ELR (cell line): ENCODE measurements around the gene PBX3.
"Not testable (repeated sequence)": the region's sequence is repeated elsewhere in the genome, so short reads cannot be mapped to it uniquely, and the experiment has no call there.

ENCODE experiments used
- DNase-seq: peaks from one replicate; pipeline ENCODE4 v3.0.0-alpha.2; 2015; ENCODE audit warnings: low read depth

Gene PBX3

DNA sequence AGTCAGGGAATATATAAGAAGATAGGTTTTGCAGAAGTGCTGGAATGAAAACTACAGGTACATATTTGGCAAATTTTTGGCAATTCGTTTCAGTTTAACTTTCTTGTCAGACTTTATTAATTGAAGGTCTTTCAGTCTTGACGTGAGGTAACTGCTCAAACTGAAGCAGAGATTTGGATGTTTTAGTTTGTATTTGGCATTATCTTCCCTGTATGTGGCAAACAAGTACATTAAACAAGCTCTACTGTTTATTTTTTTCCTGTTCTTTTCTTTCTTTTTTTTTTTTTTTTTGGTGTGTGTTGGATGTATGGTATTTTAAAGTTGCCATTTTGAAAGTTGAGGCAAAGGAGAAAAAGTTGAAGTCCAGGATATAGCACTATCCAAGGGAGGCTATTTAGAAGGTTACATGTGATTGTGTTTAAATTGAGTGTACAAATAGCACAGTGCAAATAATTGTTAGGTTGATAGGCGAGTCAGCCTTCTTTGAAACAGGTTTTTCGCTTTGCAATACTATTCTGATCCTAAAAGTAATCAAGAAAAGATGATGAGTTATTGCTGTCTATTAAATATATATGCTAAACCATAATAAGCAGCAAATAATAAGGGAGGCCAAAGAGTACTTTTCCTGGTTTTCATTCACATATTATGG, 2.2 kb downstream of the PBX3 start:
- no peak for DNase-seq

DNA sequence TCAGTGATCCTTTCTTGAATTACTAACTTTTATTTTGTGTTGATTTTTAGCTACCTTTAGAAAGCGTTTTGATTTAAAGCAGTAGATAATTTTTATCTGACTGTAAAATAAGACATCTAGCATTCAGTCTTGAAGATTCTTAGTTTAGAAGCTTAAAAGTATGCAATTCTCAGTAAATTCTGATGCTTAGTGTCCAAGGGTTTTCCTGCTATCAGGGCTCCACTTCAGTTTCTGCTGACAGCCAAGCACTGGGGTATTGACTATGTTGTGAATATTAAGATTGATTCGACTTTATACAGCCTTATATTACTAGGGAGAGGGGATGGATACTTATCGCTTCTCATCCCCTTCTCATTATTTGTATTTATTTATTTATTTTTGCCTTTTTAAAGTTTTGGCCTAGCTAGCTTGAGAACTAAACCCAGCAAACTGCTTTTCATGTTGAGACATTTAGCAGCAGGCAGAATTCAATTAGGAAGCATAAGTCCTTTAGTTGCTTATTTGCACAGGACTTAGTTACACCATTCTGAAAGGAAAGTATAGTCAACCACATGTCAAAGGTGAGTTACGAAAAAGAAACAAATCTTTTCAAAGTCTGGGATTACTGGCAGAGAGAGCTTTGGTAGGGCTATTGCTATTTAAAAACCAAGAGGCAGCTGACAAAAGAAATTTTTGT, 2.9 kb downstream of the PBX3 start:
- DNase-seq = no peak

DNA sequence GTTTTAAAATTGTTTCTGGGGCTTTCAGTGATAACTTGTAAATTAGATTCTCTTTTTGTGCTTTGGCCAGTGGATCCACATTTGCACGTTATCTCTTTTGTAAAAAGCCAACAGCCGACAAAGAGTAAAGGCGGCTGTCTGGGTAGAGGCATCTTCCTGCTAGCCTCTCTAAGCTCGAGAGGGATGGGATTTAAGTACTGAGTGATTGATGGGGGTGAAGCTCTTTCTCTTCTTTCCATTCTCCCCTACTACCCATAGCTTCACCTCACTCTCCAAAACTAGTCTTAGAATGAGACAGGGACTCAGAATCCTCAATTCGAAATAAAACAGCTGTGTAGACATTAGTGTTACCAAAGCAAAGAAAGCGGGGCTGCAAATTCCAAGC, 3.4 kb downstream of the PBX3 start:
- no peak for DNase-seq

DNA sequence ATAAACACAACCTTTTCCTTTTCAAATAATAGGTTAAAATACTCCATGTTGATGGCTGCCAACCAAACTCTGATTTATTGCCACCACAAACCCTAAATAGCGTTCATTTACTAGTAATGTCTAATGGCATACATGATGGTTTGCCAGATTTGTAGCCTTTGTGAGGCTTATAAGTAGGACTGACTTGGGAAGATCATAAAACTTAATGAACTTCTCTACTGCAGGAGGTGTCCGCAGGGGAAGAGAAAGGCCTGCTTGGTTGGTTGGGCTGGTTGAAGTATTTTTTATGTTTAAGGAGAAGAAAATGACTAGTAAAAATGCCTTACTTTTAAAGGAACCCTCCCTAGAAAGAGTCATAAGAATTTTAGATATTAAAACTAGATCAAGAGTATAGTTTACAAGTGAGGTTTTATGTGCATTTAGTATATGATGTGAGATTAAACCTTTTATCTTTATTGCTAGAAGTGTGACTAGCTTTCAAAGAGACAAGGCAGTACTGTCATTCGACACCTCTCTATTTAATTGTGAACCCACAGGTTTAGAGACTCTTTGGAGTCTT, 5.0 kb downstream of the PBX3 start:
- no peak for DNase-seq

DNA sequence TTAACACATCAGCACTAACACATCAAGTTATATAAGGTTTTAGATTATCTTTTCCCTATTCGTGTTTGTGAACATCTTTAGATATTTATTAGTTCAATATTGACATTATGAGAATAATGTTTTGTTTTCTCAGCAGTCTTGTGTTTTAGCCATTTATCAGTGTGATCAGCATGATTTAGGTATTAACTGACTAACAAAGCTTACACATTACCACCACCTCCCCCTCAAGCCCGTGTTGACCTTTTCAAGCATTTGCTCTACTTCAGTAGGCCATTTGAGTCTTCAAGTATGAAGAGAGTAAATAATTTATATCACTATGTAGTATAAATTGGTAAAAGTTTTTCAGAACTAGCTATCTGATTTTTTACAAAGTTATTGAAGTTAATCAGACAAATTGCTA, 6.9 kb downstream of the PBX3 start:
- DNase-seq = no peak

DNA sequence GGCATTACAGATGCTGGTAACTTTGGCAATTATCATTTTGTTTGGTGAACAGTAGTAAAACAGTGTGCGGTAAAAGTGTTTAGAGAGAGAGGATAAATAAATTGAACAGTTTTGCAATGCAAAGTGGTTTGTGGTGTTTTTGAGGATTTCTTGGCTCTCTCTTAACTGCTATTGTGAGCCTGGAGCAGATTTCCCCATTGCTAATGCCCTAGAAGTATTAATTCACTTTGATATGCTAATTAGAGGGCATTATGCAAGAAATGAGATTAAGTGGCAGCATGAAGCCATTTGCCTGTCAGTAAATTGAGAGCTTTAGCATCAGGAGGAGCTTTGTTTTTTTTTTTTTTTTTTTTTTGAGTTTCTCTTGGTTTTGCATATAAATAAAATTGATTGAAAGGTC, 8.2 kb downstream of the PBX3 start:
- DNase-seq = no peak

DNA sequence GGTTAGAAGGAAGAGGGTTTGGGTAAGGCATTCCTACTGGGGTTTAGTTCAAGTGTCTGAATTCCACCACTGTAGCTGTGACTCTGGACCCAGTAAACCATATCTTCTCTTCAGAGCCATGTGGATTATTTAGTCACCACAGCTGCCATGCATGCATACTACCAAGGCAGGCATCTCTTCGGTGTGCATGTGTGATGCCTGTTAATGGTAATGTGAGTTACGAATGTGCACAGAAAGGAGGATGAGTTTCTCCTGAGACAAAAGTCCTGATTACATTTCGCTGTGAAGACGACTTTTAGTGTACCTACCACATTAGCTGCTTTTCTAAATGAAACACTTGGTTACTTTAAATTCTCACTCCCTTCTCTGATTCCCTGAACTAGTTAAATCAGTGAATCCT, 9.3 kb downstream of the PBX3 start:
- no peak for DNase-seq

DNA sequence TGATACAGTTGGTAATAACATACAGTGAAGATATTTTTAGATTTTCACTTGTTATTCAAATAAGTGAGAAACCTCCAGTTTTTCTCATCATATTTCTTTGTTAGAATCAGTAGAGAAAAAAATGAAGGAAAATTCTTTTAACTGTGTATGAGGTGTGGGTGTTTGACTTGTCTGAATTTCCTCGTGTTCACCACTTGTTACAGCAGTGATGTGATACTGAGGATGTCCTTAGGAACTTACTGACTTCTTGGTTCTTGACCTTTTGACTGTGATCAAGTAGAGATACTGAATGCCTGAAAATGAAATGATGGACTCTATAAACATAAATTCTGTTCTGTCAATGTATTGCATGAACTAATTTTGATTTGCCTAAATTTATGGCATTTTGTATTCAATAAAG, 10.7 kb downstream of the PBX3 start:
- no peak for DNase-seq

DNA sequence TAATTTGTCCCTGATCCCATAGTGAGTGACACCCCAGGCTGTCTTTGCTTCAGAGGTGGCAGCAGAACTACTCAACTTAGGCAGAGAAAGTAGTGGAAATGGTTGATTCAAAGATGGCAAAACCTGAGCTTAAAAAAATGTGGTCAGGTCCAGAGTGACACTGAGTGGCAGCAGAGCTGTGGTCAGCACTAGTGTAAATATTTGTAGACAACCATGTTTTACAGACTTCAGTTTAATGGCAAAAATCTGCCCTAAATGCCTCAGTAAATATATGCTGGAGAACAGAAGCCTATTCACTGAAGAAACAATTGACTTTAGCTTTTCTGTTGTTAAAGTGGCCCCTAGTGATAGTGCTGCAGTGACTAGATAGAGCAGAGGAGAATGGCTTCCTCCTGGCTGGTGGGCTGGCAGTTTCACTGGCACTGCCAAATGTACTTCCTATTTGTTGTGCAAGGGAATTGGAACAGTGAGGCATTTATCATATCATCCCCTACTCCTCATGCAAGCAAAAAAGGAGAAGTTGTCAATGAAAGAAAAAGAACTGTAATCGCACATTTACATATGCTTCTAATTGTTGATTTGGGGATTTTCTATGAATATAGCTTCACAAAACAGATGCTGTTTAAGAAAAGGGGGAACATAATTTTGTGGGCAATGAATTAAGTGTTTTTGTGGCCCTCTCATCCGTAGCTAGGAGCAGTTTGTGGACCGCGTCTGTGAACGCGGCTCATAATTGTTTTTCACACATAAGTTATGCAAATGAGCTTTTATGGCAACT, 12.0 kb downstream of the PBX3 start:
- DNase-seq = no peak

DNA sequence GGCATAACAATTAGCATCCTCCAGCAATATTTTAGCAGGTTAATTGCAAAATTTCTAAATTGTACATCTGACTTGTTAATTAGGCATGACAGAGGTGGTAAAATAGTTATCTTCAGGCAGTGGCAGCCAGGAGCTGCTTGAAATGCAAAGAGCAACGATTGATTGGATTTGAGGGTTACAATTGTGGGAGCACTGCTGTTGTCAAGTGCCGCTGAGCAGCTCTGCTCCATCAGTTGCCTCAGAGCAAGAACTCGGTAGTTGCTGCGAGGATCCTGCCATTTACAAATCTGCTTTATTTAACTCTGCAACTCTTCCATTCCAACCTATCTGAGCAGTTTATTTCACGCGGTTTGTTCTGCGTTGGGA, 12.6 kb downstream of the PBX3 start:
- DNase-seq = no peak

DNA sequence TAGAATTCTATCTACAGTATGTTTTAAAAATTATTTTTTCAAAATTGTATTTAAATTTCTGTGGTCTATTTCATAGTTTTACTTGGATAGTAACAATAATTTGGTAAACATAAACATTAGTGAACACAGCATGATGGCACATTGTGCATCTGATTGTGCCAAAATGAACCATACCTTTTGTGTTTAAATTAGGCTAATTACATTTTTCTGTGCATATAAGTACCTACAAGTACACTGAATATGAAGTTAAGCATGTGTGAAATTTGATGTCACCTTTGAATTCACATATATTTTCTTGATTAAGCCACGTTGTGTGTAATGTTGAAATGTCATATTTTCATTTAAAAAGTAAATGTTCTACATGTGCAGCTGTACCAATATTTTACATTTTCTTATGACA, 13.4 kb downstream of the PBX3 start:
- DNase-seq = no peak

DNA sequence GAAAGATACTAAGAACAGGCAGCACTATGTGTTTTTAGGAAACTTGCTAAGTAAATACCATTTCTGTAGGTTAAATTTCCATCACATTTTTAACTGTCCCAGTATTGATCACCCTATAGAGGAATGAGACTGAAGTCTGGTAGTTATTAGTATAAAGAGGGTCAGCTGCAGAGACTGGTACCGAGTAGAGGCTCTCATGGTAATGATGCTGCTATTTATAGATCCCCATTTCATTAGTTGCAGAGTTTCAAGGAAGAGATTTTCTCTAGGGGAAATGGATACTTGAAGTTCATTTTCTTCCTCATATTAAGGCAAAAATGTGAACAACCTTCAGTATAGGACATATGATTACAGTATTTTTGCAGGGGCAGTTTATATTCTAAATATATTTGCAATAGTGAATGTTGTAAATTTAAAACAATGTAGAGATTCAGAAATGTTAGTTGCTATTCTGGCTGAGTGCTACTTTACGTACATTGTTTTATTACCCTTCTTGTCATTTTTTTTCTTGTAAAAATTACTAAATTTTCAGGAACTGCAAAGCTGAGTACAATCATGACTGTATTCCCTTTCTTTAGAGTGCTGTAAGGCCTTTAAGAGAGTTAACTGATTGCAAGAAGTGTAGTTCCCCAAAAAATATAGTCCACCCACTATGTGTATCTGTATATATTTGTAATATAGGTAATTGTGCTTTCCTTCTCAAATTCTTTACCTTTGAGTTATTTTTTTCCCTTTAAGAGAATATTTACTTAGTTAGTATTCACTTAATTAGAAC, 14.7 kb downstream of the PBX3 start:
- no peak for DNase-seq

DNA sequence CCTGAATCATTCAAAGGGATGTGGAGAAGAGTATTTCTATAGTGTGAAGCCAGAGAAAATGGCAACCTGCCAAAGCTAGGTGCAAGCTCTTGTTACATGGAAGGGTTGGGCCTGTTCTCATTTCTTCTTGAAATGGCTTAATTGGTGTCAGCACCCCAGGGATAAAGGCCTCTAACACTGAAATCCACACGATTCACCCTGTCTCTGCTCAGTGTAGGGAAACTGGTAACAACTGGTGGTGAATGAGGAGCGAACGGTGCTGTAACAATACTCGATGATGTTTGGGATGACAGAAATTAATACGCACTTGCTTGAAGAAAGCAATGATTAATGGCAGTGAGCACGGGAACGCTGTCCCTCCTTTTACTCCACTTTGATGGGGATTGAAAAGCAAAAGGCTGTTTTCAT, 16.2 kb downstream of the PBX3 start:
- no peak for DNase-seq

DNA sequence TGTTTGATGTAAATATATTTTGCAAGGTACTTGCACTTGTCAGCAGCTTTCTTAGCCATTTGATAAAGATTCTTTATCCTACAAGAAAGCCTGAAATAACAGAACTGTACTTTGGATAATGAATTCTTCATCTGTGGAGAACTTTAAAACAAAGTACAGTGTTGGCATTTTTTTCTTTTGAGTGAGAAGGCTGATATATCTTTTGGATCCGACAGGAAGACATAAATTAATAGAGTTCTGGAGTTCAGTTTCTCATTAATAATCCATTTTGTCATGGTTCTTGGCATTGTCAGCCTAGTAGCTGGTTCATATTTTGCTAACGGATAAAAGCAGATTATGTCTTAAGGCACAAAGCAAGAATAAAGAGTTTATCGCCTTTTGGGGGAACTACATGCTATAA, 17.0 kb downstream of the PBX3 start:
- DNase-seq = no peak

DNA sequence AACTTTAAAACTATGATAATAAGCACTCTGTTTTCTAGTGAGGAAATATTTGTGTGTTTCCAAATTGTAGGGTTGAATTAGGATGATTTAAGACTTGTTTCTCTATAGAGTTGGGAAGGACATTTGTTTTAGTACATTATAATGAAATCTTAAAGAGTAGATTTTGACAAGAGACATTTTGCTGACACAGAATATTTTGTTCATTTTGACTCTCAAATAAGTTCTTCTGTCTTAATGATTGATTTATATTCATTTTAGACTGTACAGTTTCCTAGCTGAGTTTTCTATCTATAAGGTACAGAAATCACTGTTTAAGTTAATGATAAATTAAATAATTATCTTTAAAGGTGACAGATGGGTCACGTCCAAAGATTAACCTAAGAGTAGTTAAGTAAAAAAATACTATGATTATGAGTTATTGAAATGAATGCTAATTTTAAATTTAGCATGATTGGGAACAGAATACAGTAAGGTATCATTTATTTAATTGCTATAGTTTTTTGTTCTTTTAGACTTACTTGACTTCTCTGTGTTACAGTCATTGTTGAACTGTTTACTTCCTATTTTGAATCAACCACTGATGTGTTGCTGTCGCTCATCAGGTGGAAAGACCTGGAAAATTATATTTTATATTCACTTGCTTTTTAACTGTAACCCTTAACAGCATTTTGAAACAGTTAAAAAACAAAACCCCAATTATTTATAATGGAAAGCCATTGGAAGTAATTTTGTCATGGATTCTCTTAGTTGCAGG, 19.5 kb downstream of the PBX3 start:
- DNase-seq = no peak

DNA sequence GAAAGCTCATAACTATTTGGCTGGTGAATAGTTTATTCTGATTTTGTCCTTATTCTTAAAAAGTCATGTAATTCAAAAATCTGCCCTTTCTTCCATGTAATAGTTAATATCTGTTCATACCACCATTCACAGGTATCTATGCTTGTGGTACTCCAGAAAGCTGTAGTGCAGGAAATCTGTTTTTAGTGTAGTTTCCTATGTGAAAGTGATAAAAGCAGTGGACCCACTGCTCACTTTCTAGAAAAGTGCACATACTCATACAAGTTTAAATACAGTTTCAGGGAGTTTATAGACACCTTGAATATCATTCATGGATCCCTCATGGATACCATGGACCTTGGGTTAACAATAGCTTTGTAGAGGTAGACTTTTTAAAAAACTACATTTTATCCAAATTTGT, 20.2 kb downstream of the PBX3 start:
- DNase-seq = no peak

DNA sequence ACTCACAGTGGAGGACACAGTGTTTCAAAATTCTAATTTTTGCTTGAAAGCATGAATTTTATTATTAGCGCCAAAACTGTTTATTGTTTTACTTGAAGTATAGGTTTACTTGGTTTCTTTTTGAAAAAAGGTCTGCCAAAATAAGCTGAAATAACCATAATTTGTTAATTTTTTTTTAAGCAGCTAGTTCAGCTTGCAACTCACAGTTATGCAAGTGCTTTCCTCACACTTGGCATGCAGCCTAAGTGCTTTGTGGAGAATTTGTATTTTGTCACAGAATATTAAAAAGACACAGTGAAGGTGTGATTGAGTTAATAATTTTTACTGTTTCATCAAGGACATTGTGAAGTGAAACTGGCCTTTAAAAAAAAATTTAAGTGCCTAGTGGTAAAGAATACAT, 21.6 kb downstream of the PBX3 start:
- no peak for DNase-seq

DNA sequence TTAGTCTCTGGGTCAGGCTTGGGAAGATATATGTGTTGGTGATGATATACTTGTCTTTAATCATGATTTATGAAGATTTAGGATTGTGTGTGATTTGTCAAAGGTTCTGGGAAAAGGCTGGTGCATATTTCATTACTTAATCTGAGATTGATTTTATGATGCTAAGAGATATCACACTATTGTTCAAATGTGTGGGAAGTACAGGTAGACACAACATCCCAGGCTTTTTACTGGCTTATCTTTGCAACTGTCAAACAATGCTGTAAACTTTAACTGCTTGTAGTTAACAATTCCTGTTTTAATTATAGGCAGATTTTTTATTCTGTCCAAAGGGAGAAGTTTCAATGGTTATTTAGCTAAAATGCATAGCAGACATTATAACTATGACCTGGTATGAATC, 23.9 kb downstream of the PBX3 start:
- DNase-seq = no peak

DNA sequence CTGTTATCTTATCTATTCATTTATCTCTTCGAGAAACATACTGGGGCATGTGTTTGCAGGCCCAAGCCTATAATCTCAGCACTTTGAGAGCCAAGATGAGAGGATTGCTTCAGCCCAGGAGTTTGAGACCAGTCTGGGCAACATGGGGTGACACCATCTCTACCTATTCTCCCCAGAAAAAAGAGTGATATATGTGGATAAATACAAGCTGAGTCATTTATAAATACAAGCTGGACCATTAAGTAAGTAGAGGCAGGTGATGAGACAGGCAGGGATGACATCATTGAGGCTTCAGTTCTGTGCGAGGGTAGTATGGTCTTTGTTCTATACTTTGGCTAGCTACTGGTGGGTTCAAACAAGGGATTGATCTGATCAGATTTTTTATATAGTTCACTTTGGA, 25.6 kb downstream of the PBX3 start:
- DNase-seq = no peak

DNA sequence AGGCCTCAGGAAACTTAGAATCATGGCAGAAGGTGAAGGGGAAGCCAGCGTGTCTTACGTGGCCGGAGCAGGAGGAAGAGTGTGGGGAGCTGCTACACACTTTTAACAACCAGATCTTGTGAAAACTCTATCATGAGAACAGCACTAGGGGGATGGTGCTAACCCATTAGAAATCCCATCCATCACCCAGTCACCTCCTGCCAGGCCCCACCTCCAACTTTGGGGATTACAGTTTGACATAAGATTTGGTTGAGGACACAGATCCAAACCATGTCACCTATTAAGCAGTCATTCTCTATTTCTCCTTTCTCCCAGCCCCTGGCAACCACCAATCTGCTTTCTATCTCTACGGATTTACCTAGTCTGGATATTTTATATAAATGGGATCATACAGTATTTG, 26.9 kb downstream of the PBX3 start:
- no peak for DNase-seq

DNA sequence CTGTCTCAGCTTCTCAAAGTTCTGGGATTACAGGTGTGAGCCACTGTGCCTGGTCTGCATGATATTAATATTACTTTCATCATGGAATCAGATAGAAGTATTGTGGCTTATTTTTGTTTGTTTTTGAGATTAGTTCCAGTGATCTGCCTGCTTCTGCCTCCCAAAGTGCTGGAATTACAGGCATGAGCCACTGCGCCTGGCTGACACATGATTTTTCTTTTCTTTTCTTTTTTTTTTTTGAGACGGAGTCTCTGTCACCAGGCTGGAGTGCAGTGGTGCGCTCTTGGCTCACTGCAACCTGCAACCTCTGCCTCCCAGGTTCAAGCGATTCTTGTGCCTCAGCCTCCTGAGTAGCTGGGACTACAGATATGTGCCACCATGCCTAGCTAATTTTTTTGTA, 29.6 kb downstream of the PBX3 start:
- not testable (repeated sequence) for DNase-seq
